Fibroblast of skin of left quadriceps (primary cell): ENCODE measurements around the gene CRADD.
"Not testable (repeated sequence)": the region's sequence is repeated elsewhere in the genome, so short reads cannot be mapped to it uniquely, and the experiment has no call there.

Experiments used
- DNase-seq, 2 experiments: peaks; one replicate each; pipeline ENCODE4 v3.0.0-alpha.2; 2013; ENCODE audit warnings: low read depth in 2 of 2

Gene CRADD

GRCh38 chr12:93757792-93758694, 80.9 kb downstream of the CRADD start:
- no peak for DNase-seq

- no peak for DNase-seq
Measured at GRCh38 chr12:93758801-93759373, 81.7 kb downstream of the CRADD start.

- no peak for DNase-seq
Measured at GRCh38 chr12:93759512-93760081, 82.4 kb downstream of the CRADD start.

- DNase-seq, result no peak
Measured at GRCh38 chr12:93760275-93760875, 83.2 kb downstream of the CRADD start.

GRCh38 chr12:93762059-93762719, 85.0 kb downstream of the CRADD start:
- peak; percentile 73 to 77 for DNase-seq

- no peak for DNase-seq
Measured at GRCh38 chr12:93762912-93763553, 85.9 kb downstream of the CRADD start.

GRCh38 chr12:93763746-93764147, 86.6 kb downstream of the CRADD start:
- no peak for DNase-seq

- no peak for DNase-seq
Measured at GRCh38 chr12:93766371-93766770, 89.2 kb downstream of the CRADD start.

GRCh38 chr12:93766796-93767523, 89.8 kb downstream of the CRADD start:
- DNase-seq, result peak; percentile 75 to 78

GRCh38 chr12:93767524-93767863, 90.3 kb downstream of the CRADD start:
- no peak for DNase-seq

GRCh38 chr12:93772003-93772700, 95.0 kb downstream of the CRADD start:
- DNase-seq, result no peak

- no peak for DNase-seq
Measured at GRCh38 chr12:93773122-93773871, 96.1 kb downstream of the CRADD start.

GRCh38 chr12:93776581-93777018, 99.4 kb downstream of the CRADD start:
- DNase-seq, result peak; percentile 97

GRCh38 chr12:93777254-93777653, 100.1 kb downstream of the CRADD start:
- DNase-seq, result peak; percentile 42 to 50

GRCh38 chr12:93778306-93778705, 101.1 kb downstream of the CRADD start:
- DNase-seq, result peak; percentile 88 to 91

GRCh38 chr12:93778766-93779165, 101.6 kb downstream of the CRADD start:
- no peak for DNase-seq

- no peak for DNase-seq
Measured at GRCh38 chr12:93780101-93780641, 103.0 kb downstream of the CRADD start.

- not testable (repeated sequence) for DNase-seq
Measured at GRCh38 chr12:93780886-93781285, 103.7 kb downstream of the CRADD start.

GRCh38 chr12:93781961-93782360, 104.8 kb downstream of the CRADD start:
- not testable (repeated sequence) for DNase-seq
